ENCODE results near the gene RHOF.
"Not testable (repeated sequence)": the region's sequence is repeated elsewhere in the genome, so short reads cannot be mapped to it uniquely, and the experiment has no call there.

Gene RHOF

GRCh38 chr12:121773011-121773777, 20.3 kb downstream of the RHOF start:
- DNase-seq (ENCODE audit: low read depth), result peak; percentile 63

GRCh38 chr12:121770813-121771625, 22.5 kb downstream of the RHOF start:
- DNase-seq (ENCODE audit: low read depth), result no peak

GRCh38 chr12:121770388-121770787, 23.1 kb downstream of the RHOF start:
- DNase-seq (ENCODE audit: low read depth), result no peak

- DNase-seq (ENCODE audit: low read depth), result no peak
These were observed 23.6 kb downstream of the RHOF start for GRCh38 chr12:121769831-121770301.

GRCh38 chr12:121769297-121769830, 24.1 kb downstream of the RHOF start:
- DNase-seq (ENCODE audit: low read depth), result no peak

GRCh38 chr12:121767525-121768016, 25.9 kb downstream of the RHOF start:
- DNase-seq (ENCODE audit: low read depth), result no peak

- no peak for DNase-seq (ENCODE audit: low read depth)
These were observed 27.0 kb downstream of the RHOF start for GRCh38 chr12:121766290-121767039.

GRCh38 chr12:121765573-121765972, 27.9 kb downstream of the RHOF start:
- no peak for DNase-seq (ENCODE audit: low read depth)

GRCh38 chr12:121764808-121765207, 28.7 kb downstream of the RHOF start:
- DNase-seq (ENCODE audit: low read depth), result no peak

GRCh38 chr12:121762269-121762668, 31.2 kb downstream of the RHOF start:
- DNase-seq (ENCODE audit: low read depth), result no peak

GRCh38 chr12:121758536-121758935, 35.0 kb downstream of the RHOF start:
- not testable (repeated sequence) for DNase-seq (ENCODE audit: low read depth)

GRCh38 chr12:121755591-121755990, 37.9 kb downstream of the RHOF start:
- DNase-seq (ENCODE audit: low read depth), result no peak

- no peak for DNase-seq (ENCODE audit: low read depth)
These were observed 38.7 kb downstream of the RHOF start for GRCh38 chr12:121754836-121755235.

GRCh38 chr12:121753844-121754264, 39.6 kb downstream of the RHOF start:
- no peak for DNase-seq (ENCODE audit: low read depth)

- no peak for DNase-seq (ENCODE audit: low read depth)
These were observed 41.6 kb downstream of the RHOF start for GRCh38 chr12:121751749-121752351.

- DNase-seq (ENCODE audit: low read depth), result no peak
These were observed 42.5 kb downstream of the RHOF start for GRCh38 chr12:121751034-121751433.

- DNase-seq (ENCODE audit: low read depth), result no peak
These were observed 43.0 kb downstream of the RHOF start for GRCh38 chr12:121750507-121750955.

- DNase-seq (ENCODE audit: low read depth), result no peak
These were observed 44.2 kb downstream of the RHOF start for GRCh38 chr12:121749267-121749666.

- no peak for DNase-seq (ENCODE audit: low read depth)
These were observed 44.8 kb downstream of the RHOF start for GRCh38 chr12:121748571-121749265.

- DNase-seq (ENCODE audit: low read depth), result no peak
These were observed 45.3 kb downstream of the RHOF start for GRCh38 chr12:121748218-121748570.

- not testable (repeated sequence) for DNase-seq (ENCODE audit: low read depth)
These were observed 47.9 kb downstream of the RHOF start for GRCh38 chr12:121745545-121745944.
